ENCODE data around the gene SYPL1.
A peak's percentile ranks its signal among the peaks of the same experiment; 100 is the strongest.

SYPL1 gene

GRCh38 chr7:106049139-106049752, 62.9 kb downstream of the SYPL1 start:
- DNase-seq, result no peak

GRCh38 chr7:106048706-106049020, 63.4 kb downstream of the SYPL1 start:
- DNase-seq, result no peak

- no peak for DNase-seq
These were observed 64.0 kb downstream of the SYPL1 start for GRCh38 chr7:106047818-106048705.

GRCh38 chr7:106047184-106047583, 64.9 kb downstream of the SYPL1 start:
- no peak for DNase-seq

- DNase-seq, result no peak
These were observed 66.5 kb downstream of the SYPL1 start for GRCh38 chr7:106045586-106045985.

- DNase-seq, result no peak
These were observed 67.0 kb downstream of the SYPL1 start for GRCh38 chr7:106045139-106045538.

GRCh38 chr7:106042196-106042611, 69.9 kb downstream of the SYPL1 start:
- no peak for DNase-seq

- peak; percentile 85 for DNase-seq
These were observed 70.9 kb downstream of the SYPL1 start for GRCh38 chr7:106041140-106041717.
